ENCODE data around the gene LYRM4.

The LYRM4 gene

DNA sequence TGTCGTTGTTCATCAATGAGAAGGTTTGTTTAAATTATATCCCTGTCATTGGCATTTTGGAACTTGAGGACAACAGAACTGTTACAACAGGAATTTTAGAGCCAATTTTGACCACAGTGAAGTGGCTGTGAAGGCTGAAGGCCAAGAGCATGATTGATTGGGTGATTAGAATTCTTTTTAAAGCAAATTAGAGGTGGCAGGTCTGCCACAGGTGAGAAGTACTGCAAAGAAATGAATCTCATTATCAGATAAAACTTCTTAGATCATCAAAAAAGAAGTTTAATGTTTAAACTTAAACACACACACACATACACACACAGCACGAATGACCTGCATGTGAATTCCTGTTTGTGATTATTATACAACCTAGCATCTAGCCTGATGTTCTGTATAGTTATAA, 32.9 kb upstream of the LYRM4 start:
- DNase-seq (ENCODE audit: low read depth, low spot score) = no peak
- POLR2A ChIA-PET = no interaction called here
- CTCF ChIA-PET = interaction anchor here (1.0 kb wide), 1 partner anchor 8 kb away, joined by 3 read pairs; no protein-coding TSS in a partner anchor
- H3K4me3 ChIP-seq (ENCODE audit: low read depth, low read length) = no peak overlapping the region
- TF ChIP-seq CTCF (IDR thresholded peaks at IDR 0.05; ENCODE audit: insufficient read depth, low read length, missing control alignments) = no peak

DNA sequence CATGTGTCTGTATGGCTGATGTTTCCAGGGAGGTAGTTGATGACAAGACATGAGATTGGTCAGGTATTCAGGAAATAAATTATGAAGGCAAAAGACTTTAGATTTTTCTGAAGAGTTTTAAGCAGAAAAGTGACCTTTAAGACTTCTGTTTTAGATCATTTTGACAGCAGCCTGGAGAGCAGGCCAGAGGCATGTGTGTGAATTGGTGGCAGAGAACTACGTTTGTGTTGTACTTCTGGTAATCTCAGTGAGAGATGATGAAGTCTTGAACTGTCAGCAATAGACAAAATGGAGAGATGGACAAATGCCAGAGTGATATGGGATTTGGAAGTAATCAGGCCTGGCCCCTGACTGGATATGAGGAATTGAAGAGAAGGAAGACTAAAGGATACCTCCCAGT, 31.4 kb upstream of the LYRM4 start:
- CTCF ChIA-PET = no interaction called here
- no peak for DNase-seq (ENCODE audit: low read depth, low spot score)
- POLR2A ChIA-PET = no interaction called here
- no peak for TF ChIP-seq CTCF (IDR thresholded peaks at IDR 0.05; ENCODE audit: insufficient read depth, low read length, missing control alignments)
- H3K4me3 ChIP-seq (ENCODE audit: low read depth, low read length) = no peak overlapping the region

- POLR2A ChIA-PET = no interaction called here
- CTCF ChIA-PET = interaction anchor here (1.0 to 1.2 kb wide), 3 partner anchors 9 to 29 kb away, joined by 3 to 5 read pairs (median 3); no protein-coding TSS in a partner anchor
- H3K4me3 ChIP-seq (ENCODE audit: low read depth, low read length) = no peak overlapping the region
- DNase-seq (ENCODE audit: low read depth, low spot score) = no peak
- TF ChIP-seq CTCF (IDR thresholded peaks at IDR 0.05; ENCODE audit: insufficient read depth, low read length, missing control alignments) = no peak
These were observed 29.8 kb upstream of the LYRM4 start for GRCh38 chr6:5290500-5290899.

GRCh38 chr6:5290097-5290496, 29.3 kb upstream of the LYRM4 start:
- CTCF ChIA-PET = interaction anchor here (1.2 kb wide), 2 partner anchors 10 to 12 kb away, joined by 3 to 5 read pairs; no protein-coding TSS in a partner anchor
- no peak overlapping the region for H3K4me3 ChIP-seq (ENCODE audit: low read depth, low read length)
- no peak for DNase-seq (ENCODE audit: low read depth, low spot score)
- POLR2A ChIA-PET = no interaction called here
- TF ChIP-seq CTCF (IDR thresholded peaks at IDR 0.05; ENCODE audit: insufficient read depth, low read length, missing control alignments) = no peak

DNA sequence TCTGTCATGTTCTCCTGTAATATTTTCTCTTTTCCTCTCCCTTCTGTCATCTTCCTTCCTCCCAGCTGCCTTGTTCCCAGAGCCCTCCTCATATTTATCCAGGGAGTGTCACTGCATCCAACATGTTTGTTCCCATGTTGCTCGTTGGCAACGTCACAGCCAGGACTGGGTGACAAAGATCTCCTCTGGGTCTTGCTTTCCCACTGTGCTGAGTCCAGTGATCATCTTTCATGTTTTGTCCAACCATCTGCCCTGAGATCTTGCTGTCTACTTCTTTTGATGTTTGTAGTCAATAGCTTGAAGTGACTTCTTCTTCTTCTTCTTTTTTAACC, 27.2 kb upstream of the LYRM4 start:
- CTCF ChIA-PET = interaction anchor here (0.8 to 1.8 kb wide), 6 partner anchors 11 to 146 kb away, joined by 3 to 8 read pairs (median 5); no protein-coding TSS in a partner anchor
- TF ChIP-seq CTCF (IDR thresholded peaks at IDR 0.05; ENCODE audit: insufficient read depth, low read length, missing control alignments) = no peak
- POLR2A ChIA-PET = no interaction called here
- H3K4me3 ChIP-seq (ENCODE audit: low read depth, low read length) = no peak overlapping the region
- no peak for DNase-seq (ENCODE audit: low read depth, low spot score)

DNA sequence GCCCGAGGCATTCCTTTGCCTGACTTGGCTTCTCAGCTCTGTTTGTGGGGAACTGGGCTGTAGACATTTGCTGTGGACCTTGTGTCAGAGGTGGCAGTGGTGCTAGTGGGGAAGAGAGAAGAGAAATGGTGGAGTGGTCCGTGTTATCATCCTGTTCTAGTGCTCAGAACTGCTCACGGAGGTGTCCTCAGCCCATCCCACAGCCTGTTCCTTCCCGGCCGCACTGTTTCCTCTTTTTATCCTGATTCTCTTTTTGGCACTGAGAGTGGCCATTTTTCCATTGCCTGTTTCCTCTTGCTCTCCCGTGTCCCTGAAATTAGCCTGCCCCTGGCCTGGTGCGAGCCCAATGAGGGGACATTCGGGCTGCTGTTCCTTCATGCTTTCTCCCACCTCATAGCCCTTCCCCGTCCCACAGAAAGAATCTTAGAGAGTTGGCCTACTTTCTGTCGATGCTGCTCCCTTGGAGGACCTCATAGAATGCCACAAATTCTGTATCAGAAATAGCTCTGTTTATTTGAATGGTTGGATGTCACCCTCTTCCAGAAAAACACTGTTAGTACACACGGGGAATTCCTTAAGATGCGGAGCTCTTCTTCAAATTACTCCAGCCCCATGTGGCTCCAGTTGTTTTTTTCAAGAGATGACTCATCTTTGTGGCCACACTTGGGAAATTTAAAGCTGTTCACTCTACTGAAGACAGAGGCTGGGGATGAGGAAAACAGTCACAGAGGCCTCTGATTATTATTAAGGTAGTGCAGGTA, 26.6 kb upstream of the LYRM4 start:
- DNase-seq (ENCODE audit: low read depth, low spot score) = peak; percentile 40
- ChIA-PET CTCF (interaction anchor here (0.8 to 1.8 kb wide), 6 partner anchors 11 to 146 kb away, joined by 3 to 8 read pairs (median 5); no protein-coding TSS in a partner anchor), POLR2A (no interaction called here)
- no peak for TF ChIP-seq CTCF (IDR thresholded peaks at IDR 0.05; ENCODE audit: insufficient read depth, low read length, missing control alignments)
- H3K4me3 ChIP-seq (ENCODE audit: low read depth, low read length) = no peak overlapping the region

Measured in AG04449 (cell line).